Kidney (tissue), 14 donors: ENCODE data around the gene ROBO3. TPM values are rescaled to one million over a fixed set of nuclear protein-coding genes. Genes with fewer than 3 reads are reported as not detected.

Source experiments
- DNase-seq, 5 donors: peaks; one replicate each; pipeline ENCODE4 v3.0.0-alpha.2; 2013 to 2020
- FAIRE-seq: peaks from 2 replicates; lab custom pipeline; 2012; peaks lifted over from hg19 to GRCh38; lab: Jason Lieb, UNC
- H3K27ac ChIP-seq, 2 donors: one replicate each; pipeline ENCODE4 v1.7.0; 2013; ENCODE audit warnings: low read depth in 2 of 2, low read length in 2 of 2, inconsistent platforms in 1 of 2
- H3K27me3 ChIP-seq: one replicate; pipeline ENCODE4 v1.7.1; 2013; ENCODE audit warnings: low read length, inconsistent platforms; ENCODE audit not compliant: control insufficient read depth, insufficient read depth
- H3K36me3 ChIP-seq, 3 donors: one replicate each; pipeline versions ENCODE4 v1.7.0 to v1.7.1; 2013; ENCODE audit warnings: low read length in 3 of 3, control low read depth in 1 of 3, inconsistent platforms in 1 of 3; ENCODE audit not compliant: insufficient read depth in 3 of 3, control insufficient read depth in 2 of 3
- H3K4me1 ChIP-seq, 3 donors: one replicate each; pipeline versions ENCODE4 v1.7.0 to v1.7.1; 2013; ENCODE audit warnings: low read length in 3 of 3, inconsistent platforms in 1 of 3, low read depth in 1 of 3; ENCODE audit not compliant: control insufficient read depth in 2 of 3, insufficient read depth in 2 of 3
- H3K4me3 ChIP-seq, 3 donors: one replicate each; pipeline versions ENCODE4 v1.7.0 to v1.8.1; 2013; ENCODE audit warnings: low read length in 3 of 3, control low read depth in 1 of 3, inconsistent platforms in 1 of 3
- H3K9ac ChIP-seq, 3 donors: one replicate each; pipeline versions ENCODE4 v1.7.0 to v1.7.1; 2013; ENCODE audit warnings: low read length in 3 of 3, control low read depth in 1 of 3, inconsistent platforms in 1 of 3
- H3K9me3 ChIP-seq, 3 donors: one replicate each; pipeline versions ENCODE4 v1.7.0 to v1.7.1; 2013; ENCODE audit warnings: low read length in 3 of 3, control low read depth in 1 of 3, inconsistent platforms in 1 of 3; ENCODE audit not compliant: control insufficient read depth in 2 of 3, insufficient read depth in 1 of 3
- CTCF ChIP-seq: IDR thresholded peaks from 3 replicates; pipeline ENCODE4 v1.5.1; 2012; ENCODE audit warnings: mild to moderate bottlenecking, moderate library complexity, borderline replicate concordance; ENCODE audit not compliant: insufficient read depth; ENCODE audit errors: extremely low read depth
- intact Hi-C: fragments of 100-400 bp; cut with DNase I; formaldehyde crosslinking; loops from one replicate; pipeline ENCODE4 v1.11.1; 2022
- polyA plus RNA-seq: library from polyadenylated mRNA; stranded (reverse); fragments of 350-450 nt; fragmentation: Illumina TruSeq; extraction: RNeasy Lipid Tissue Mini Kit (QIAGEN cat#74804); gene quantifications from one replicate; pipeline ENCODE4 v1.2.3, GENCODE V29; 2014; ENCODE audit warnings: low read depth, low replicate concordance; ENCODE audit not compliant: insufficient read depth
- total RNA-seq: library from RNA; stranded (reverse); fragmentation: NEBNext Ultra II Directional; extraction: Animal tissue kit (Norgen Biotek cat#: 25700); gene quantifications from one replicate; pipeline ENCODE4 v1.2.1, GENCODE V29; 2021
- donor health status: control.
- donor health status: control.
- donor health status: control.
- donor health status: control.
- donor health status: control.
- donor health status: DM: yes; HTN: yes; CAD: no.
- donor health status: Normal renal cell carcinoma (clear cell type).

The ROBO3 gene
- total and polyA plus RNA-seq, 2 donors from 2014 or later, result 8.7 to 12.3 TPM

GRCh38 chr11:124821995-124822730, 43.1 kb upstream of the ROBO3 start:
- no peak overlapping the region for H3K9ac ChIP-seq
- no peaks in the 10 kb centered on the region for H3K27me3 ChIP-seq
- H3K9me3 ChIP-seq, result no peaks in the 10 kb centered on the region
- no peak overlapping the region for H3K27ac ChIP-seq
- no peaks in the 10 kb centered on the region for H3K4me1 ChIP-seq
- FAIRE-seq (no peak), DNase-seq (no peak)
- intact Hi-C loops, result no loop called here
- H3K36me3 ChIP-seq, result no peaks in the 10 kb centered on the region
- TF ChIP-seq CTCF, result no peak
- no peak overlapping the region for H3K4me3 ChIP-seq

DNA sequence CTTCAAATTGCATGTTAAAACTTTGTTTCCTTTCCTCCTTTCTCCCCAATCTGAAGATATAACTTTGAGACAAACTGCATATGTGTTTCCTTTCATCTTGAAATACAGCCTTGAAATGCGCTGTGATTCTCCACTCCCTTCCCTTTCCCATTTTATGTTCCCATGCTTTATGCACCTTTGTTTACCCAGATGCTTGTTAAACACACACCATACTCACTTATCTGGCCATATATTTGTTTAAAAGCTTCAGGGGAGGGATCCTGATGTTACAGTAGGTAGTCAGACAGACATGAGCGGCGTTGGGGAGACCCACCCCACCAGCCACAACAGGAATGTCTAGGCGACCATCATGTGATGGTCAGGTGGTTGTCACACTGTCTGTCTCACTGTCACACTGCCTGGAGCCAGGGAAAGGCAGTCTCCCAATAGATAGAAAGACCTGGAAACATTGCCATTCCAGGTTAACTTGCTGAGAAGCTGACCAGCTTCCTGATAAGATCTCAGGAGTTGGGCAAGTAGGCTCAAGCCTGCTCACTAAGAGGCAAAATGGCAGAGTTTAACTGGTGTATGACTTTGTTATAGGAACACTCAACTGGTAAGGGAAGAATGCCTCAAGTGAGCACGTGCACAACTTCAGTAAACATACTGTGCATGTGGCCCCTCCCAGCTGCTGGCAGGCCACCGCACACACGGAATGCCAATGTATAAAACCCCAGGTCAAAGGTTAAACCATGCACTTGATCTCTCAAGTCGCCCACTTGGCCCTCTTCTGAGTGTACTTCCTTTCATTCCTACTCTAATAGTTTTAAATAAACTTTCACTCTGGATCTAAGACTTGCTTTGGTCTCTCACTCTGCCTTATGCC, 41.5 kb upstream of the ROBO3 start:
- no peak for DNase-seq
- TF ChIP-seq CTCF, result no peak
- no peak overlapping the region for H3K4me3 ChIP-seq
- H3K27ac ChIP-seq, result no peak overlapping the region
- no peaks in the 10 kb centered on the region for H3K4me1 ChIP-seq
- H3K27me3 ChIP-seq, result no peaks in the 10 kb centered on the region
- intact Hi-C loops, result no loop called here
- no peaks in the 10 kb centered on the region for H3K36me3 ChIP-seq
- H3K9me3 ChIP-seq, result no peaks in the 10 kb centered on the region
- no peak for FAIRE-seq
- H3K9ac ChIP-seq, result no peak overlapping the region

DNA sequence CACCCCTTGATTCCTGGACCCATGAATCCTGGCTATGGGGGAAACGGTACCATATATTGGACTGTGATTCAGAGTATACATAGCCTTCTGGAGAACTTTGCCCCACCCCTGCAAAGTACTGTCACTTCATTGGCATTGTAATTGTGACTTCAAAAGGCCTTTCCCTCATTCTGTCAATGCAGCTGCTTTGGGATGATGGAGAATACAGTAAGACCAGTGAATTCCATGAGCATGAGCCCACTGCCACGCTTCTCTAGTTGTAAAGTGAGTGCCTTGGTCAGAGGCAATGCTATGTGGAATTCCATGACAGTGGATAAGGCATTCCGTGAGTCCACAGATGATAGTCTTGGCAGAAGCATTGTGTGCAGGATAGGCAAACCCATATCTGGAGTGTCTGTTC, 39.4 kb upstream of the ROBO3 start:
- Histone ChIP-seq H3K36me3 (no peaks in the 10 kb centered on the region), H3K4me3 (no peak overlapping the region), H3K27me3 (no peaks in the 10 kb centered on the region), H3K9me3 (no peaks in the 10 kb centered on the region), H3K9ac (no peak overlapping the region), H3K27ac (no peak overlapping the region), H3K4me1 (no peaks in the 10 kb centered on the region)
- DNase-seq (no peak), FAIRE-seq (no peak)
- intact Hi-C loops, result no loop called here
- no peak for TF ChIP-seq CTCF
